Kidney epithelial cell (primary cell): ENCODE data around the gene ME1. TPM values are rescaled to one million over a fixed set of nuclear protein-coding genes. Genes with fewer than 3 reads are reported as not detected.
"Not testable (repeated sequence)": the region's sequence is repeated elsewhere in the genome, so short reads cannot be mapped to it uniquely, and the experiment has no call there.

ENCODE experiments used
- DNase-seq: peaks from one replicate; pipeline ENCODE4 v3.0.0-alpha.2; 2010; ENCODE audit warnings: low read depth
- H3K27me3 ChIP-seq: 2 replicates; pipeline ENCODE4 v1.6.0; 2011; ENCODE audit warnings: low read length; ENCODE audit not compliant: control insufficient read depth, insufficient read depth
- H3K36me3 ChIP-seq: 2 replicates; pipeline ENCODE4 v1.5.1; 2011; ENCODE audit warnings: low read length; ENCODE audit not compliant: control insufficient read depth, insufficient read depth
- H3K4me3 ChIP-seq: 2 replicates; pipeline ENCODE4 v1.5.1; 2011; ENCODE audit warnings: low read depth, mild to moderate bottlenecking, control low read depth, low read length
- CTCF ChIP-seq: IDR thresholded peaks from 2 replicates; pipeline ENCODE4 v1.5.1; 2011; ENCODE audit warnings: mild to moderate bottlenecking, moderate library complexity, low read length, control low read depth, inconsistent platforms; ENCODE audit not compliant: insufficient read depth, poor library complexity, severe bottlenecking
- total RNA-seq: library from RNA; depleted of rRNA; stranded (reverse); fragments of >200 nt; gene quantifications from 2 replicates; pipeline ENCODE4 v1.2.3, GENCODE V29; 2015

The ME1 gene
- total RNA-seq, 1 donor from 2014 or later = 13.8 TPM

GRCh38 chr6:83365931-83366330 is 64.9 kb downstream of the ME1 start:
- TF ChIP-seq CTCF = no peak
- no peaks in the 10 kb centered on the region for H3K36me3 ChIP-seq
- DNase-seq = no peak
- no peak overlapping the region for H3K4me3 ChIP-seq
- no peaks in the 10 kb centered on the region for H3K27me3 ChIP-seq

- not testable (repeated sequence) for H3K27me3 ChIP-seq, H3K36me3 ChIP-seq, DNase-seq, H3K4me3 ChIP-seq
Measured at GRCh38 chr6:83362349-83362748, 68.5 kb downstream of the ME1 start.

GRCh38 chr6:83359638-83360037 is 71.2 kb downstream of the ME1 start:
- no peak for TF ChIP-seq CTCF
- Histone ChIP-seq H3K27me3 (no peaks in the 10 kb centered on the region), H3K4me3 (no peak overlapping the region), H3K36me3 (no peaks in the 10 kb centered on the region)
- DNase-seq = no peak

GRCh38 chr6:83354747-83355146 is 76.1 kb downstream of the ME1 start:
- TF ChIP-seq CTCF = no peak
- Histone ChIP-seq H3K4me3 (no peak overlapping the region), H3K27me3 (no peaks in the 10 kb centered on the region), H3K36me3 (no peaks in the 10 kb centered on the region)
- DNase-seq = no peak

GRCh38 chr6:83352424-83353061 is 78.3 kb downstream of the ME1 start:
- Histone ChIP-seq H3K36me3 (no peaks in the 10 kb centered on the region), H3K4me3 (no peak overlapping the region), H3K27me3 (no peaks in the 10 kb centered on the region)
- no peak for TF ChIP-seq CTCF
- no peak for DNase-seq

- Histone ChIP-seq H3K27me3 (no peaks in the 10 kb centered on the region), H3K4me3 (no peak overlapping the region), H3K36me3 (no peaks in the 10 kb centered on the region)
- no peak for DNase-seq
- TF ChIP-seq CTCF = no peak
Measured at GRCh38 chr6:83343121-83343520, 87.7 kb downstream of the ME1 start.
